Measurements from ENCODE around the gene NFIB. TPM values are rescaled to one million over a fixed set of nuclear protein-coding genes. Genes with fewer than 3 reads are reported as not detected.

Gene NFIB
- total and polyA plus RNA-seq, 8 donors: 8.9 to 65.0 (median 45.7) TPM

DNA sequence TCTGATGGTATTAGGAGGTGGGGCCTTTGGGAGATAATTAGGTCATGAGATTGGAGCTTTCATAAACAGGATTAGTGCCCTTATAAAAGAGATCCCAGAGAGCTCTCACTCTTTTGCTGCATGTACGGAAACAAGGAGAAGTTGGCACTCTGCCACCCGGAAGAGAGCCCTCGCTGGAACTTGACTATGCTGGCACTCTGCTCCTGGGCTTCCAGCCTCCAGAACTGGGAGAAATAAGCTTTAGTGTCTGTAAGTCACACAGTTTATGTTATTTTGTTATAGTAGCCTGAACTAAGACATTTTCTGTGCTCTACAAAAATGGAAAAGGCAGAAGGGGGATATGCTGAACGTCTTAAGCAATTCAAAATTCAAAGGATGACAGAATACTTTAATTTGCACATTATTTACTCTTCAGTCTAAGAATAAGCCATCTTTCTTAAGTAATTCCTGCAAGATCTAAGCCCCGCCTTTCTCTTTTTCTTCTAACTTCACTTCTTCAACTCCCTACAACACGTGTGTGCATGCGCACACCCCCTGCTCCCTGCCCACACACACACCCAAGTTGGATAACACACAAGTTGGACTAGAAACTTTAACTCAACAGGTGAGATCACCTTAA lies 17.3 kb downstream of the NFIB start:
- ATAC-seq: peak; percentile 39 to 63 (median 52)
- no peak for FAIRE-seq
- DNase-seq: peak; percentile 74 to 86 (median 78)
- no peaks in the 10 kb centered on the region for H3K9me3 ChIP-seq
- H3K27ac ChIP-seq: peak overlapping the region; percentile 7 to 93 (median 44)
- no peaks in the 10 kb centered on the region for H3K36me3 ChIP-seq
- no peak overlapping the region for H3K4me3 ChIP-seq
- TF ChIP-seq, protein P1, sequence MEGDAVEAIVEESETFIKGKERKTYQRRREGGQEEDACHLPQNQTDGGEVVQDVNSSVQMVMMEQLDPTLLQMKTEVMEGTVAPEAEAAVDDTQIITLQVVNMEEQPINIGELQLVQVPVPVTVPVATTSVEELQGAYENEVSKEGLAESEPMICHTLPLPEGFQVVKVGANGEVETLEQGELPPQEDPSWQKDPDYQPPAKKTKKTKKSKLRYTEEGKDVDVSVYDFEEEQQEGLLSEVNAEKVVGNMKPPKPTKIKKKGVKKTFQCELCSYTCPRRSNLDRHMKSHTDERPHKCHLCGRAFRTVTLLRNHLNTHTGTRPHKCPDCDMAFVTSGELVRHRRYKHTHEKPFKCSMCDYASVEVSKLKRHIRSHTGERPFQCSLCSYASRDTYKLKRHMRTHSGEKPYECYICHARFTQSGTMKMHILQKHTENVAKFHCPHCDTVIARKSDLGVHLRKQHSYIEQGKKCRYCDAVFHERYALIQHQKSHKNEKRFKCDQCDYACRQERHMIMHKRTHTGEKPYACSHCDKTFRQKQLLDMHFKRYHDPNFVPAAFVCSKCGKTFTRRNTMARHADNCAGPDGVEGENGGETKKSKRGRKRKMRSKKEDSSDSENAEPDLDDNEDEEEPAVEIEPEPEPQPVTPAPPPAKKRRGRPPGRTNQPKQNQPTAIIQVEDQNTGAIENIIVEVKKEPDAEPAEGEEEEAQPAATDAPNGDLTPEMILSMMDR (IDR thresholded peaks at IDR 0.05): no peak
- WGBS, 2 donors: 43 to 47% methylated on average over 7 of the region's 7 CpGs
- H3K4me1 ChIP-seq: peaks cover 42 to 90% (median 77%) of the 10 kb centered on the region in 3 donors
- no peaks in the 10 kb centered on the region for H3K27me3 ChIP-seq
- intact Hi-C loops (cut with DNase I): no loop called here

DNA sequence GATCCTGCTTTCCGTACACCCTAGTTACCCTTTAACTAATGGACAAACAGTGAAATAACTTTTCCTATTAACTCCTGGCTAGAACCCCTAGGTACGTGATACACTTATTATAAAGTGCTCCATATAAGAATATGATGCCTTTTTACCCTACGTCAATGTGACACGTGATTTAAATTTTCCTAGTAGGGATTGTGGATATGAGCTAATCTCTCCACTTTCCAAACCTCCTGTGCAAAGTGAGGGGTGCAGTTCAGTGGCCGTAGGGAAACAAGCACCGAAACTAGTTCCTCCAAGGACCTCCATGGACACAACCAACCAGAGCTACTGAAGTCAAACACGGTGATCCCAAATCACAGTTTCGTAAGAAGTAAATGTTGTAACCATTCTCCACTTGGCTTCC lies 19.3 kb downstream of the NFIB start:
- Histone ChIP-seq H3K27ac (peak overlapping the region; percentile 54 to 93 (median 64)), H3K4me3 (peak overlapping the region in 2 of 4 donors; percentile 4 to 25), H3K27me3 (no peaks in the 10 kb centered on the region), H3K9me3 (no peaks in the 10 kb centered on the region), H3K36me3 (no peaks in the 10 kb centered on the region), H3K4me1 (peaks cover 29 to 76% (median 72%) of the 10 kb centered on the region in 3 donors)
- ATAC-seq (peak; percentile 79 to 89 (median 86)), FAIRE-seq (no peak), DNase-seq (peak in 1 of 6 donors; percentile 45)
- WGBS, 2 donors: 11 to 14% methylated on average over 8 of the region's 8 CpGs
- TF ChIP-seq, protein P1 (IDR thresholded peaks at IDR 0.05): no peak
- intact Hi-C loops (cut with DNase I): no loop called here

DNA sequence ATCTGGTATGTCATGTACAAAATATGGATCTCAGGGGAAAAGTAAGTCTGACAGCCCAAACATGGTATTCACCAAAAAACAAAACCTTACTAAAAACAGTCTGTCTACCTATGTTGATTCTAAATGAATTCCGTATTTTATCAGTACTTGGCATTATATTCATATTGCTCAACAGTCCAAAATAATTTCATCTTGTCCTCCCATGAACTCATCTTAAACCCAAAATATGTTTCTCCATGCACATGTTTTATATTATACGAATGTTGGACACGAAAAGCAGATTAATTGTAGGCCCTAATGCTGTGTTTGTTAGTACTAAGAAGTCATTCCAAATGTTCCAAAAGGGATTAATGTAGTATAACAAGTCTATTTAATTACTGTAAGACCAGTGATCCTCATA lies 20.1 kb downstream of the NFIB start:
- no peak for DNase-seq
- WGBS, 2 donors: 40 to 46% methylated on average over 3 of the region's 3 CpGs
- no peak for ATAC-seq
- Histone ChIP-seq H3K4me1 (peaks cover 28 to 69% (median 67%) of the 10 kb centered on the region in 3 donors), H3K36me3 (no peaks in the 10 kb centered on the region), H3K27ac (peak overlapping the region in 3 of 4 donors; percentile 25 to 93 (median 69)), H3K9me3 (no peaks in the 10 kb centered on the region), H3K27me3 (no peaks in the 10 kb centered on the region), H3K4me3 (no peak overlapping the region)
- intact Hi-C loops (cut with DNase I): no loop called here
- TF ChIP-seq, protein P1 (IDR thresholded peaks at IDR 0.05): no peak
- FAIRE-seq: no peak

DNA sequence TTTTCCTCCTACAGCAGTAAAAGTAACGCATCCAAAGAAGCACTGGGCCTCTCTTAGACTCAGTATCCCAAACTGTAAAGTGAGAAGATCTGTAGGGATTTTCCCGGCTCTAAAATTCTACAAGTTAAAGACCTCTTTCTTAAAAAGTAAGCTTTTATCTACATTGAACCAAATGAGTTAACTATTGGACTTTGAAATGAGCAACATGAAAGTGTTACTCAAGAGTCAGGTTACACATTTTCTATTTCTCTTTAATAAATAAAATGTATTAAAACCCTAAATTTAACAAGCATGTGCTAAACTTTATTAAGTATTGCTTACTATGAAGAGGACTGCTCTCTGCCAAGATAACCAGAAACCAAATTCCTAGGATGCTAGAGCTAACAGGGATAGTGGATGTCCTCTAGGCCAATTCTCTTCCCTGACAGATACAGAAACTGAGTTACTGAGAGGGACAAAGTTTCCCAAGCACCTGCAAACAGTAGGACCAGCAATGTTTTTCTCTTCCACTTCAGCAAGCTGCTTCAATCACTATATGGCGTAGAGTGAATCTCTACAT lies 21.7 kb downstream of the NFIB start:
- no peaks in the 10 kb centered on the region for H3K36me3 ChIP-seq
- WGBS, 2 donors: 11 to 78% methylated on average over 3 of the region's 3 CpGs
- no peak overlapping the region for H3K4me3 ChIP-seq
- H3K27me3 ChIP-seq: no peaks in the 10 kb centered on the region
- DNase-seq (no peak), ATAC-seq (no peak), FAIRE-seq (no peak)
- intact Hi-C loops (cut with DNase I): no loop called here
- no peaks in the 10 kb centered on the region for H3K9me3 ChIP-seq
- TF ChIP-seq, protein P1 (IDR thresholded peaks at IDR 0.05): no peak
- H3K4me1 ChIP-seq: peaks cover 20 to 60% (median 53%) of the 10 kb centered on the region in 3 donors
- H3K27ac ChIP-seq: peak overlapping the region in 2 of 4 donors; percentile 69 to 93

DNA sequence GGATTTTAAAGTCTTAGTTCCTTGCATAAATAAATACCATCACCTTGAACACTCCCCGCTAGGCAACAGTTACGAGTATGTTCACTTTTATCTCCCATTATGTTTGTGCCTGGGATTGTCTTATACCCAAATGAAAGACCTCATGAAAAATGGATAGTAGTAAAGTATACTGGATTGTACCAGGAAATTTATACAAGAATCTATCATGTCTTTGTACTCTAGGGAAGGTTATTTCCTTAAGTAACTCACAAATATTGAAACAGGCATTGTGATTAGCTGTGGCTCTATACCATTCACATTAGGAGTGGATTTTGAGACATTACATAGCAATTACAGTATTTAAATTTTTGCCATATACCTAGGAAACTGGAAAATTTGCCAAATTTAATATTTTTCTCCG lies 24.0 kb downstream of the NFIB start:
- Histone ChIP-seq H3K27me3 (no peaks in the 10 kb centered on the region), H3K4me3 (no peak overlapping the region), H3K36me3 (no peaks in the 10 kb centered on the region), H3K27ac (no peak overlapping the region), H3K9me3 (no peaks in the 10 kb centered on the region), H3K4me1 (peaks cover 17 to 41% (median 30%) of the 10 kb centered on the region in 3 donors)
- ATAC-seq (no peak), DNase-seq (no peak), FAIRE-seq (no peak)
- 57 to 79% methylated on average over 3 of the region's 3 CpGs for WGBS, 2 donors
- TF ChIP-seq, protein P1 (IDR thresholded peaks at IDR 0.05): no peak
- intact Hi-C loops (cut with DNase I): no loop called here

All from pancreas (tissue), 10 donors.